C4-2B (cell line): ENCODE results near the gene LMOD1.

Source experiments
- CTCF ChIP-seq: fragments of 450-650 bp; conservative IDR thresholded peaks from 2 replicates; pipeline ENCODE4 v1.5.1; 2017; ENCODE audit warnings: mild to moderate bottlenecking
- ZFX ChIP-seq: fragments of 450-650 bp; IDR thresholded peaks from 2 replicates; pipeline ENCODE4 v1.6.1; 2017

GRCh38 chr1:201930137-201930536 lies 16.2 kb downstream of the LMOD1 start:
- TF ChIP-seq CTCF (no peak), ZFX (no peak)
